K562 (cell line): ENCODE measurements around the gene TMEM14C. TPM values are rescaled to one million over a fixed set of nuclear protein-coding genes. Genes with fewer than 3 reads are reported as not detected.

Source experiments
- ATAC-seq: fragments of 200-7000 bp; cut with Tn5 transposase; 3 replicates; pipeline ENCODE4 v1.9.1; 2020; ENCODE audit warnings: moderate library complexity
- BruUV-seq: library from RNA; stranded (reverse); fragments of 400-500 nt; replicated peaks from 2 replicates; lab custom pipeline; 2021; lab: Mats Ljungman, UMichigan
- CTCF ChIA-PET: fragments of 300-600 bp; formaldehyde crosslinking; extraction: SDS; loops from one replicate; lab custom pipeline; 2021; ENCODE audit warnings: low intra/inter-chr PET ratio; lab: Yijun Ruan, JAX
- POLR2A ChIA-PET: fragments of 300-600, 350-650 bp; sonication (Branson Sonifier 250); formaldehyde crosslinking; extraction: SDS; loops from one replicate; lab custom pipeline; 2021; ENCODE audit warnings: antibody characterized with exemption, inconsistent platforms; lab: Yijun Ruan, JAX
- DNase-seq, 4 experiments: peaks; one replicate each; pipeline versions ENCODE4 v3.0.0 to v3.0.0-alpha.2; 2011 to 2018; ENCODE audit warnings: low spot score in 3 of 4, mixed read lengths in 3 of 4; ENCODE audit errors: extremely low read depth in 1 of 4
- FAIRE-seq: peaks from 2 replicates; lab custom pipeline; 2011; peaks lifted over from hg19 to GRCh38; lab: Jason Lieb, UNC
- H2AFZ ChIP-seq: 2 replicates; pipeline ENCODE4 v1.6.0; 2011; ENCODE audit warnings: low read depth, low read length, control low read depth, inconsistent platforms
- H3K27ac ChIP-seq: fragments of 200-600 bp; 3 replicates; pipeline ENCODE4 v1.8.0; 2011; ENCODE audit warnings: low read depth, mild to moderate bottlenecking, control low read depth, inconsistent platforms, low read length, moderate library complexity, mixed read lengths; ENCODE audit errors: extremely low read depth
- H3K27me3 ChIP-seq, 2 experiments: fragments of 300-600 bp in 1 of 2; 2 replicates in 1 of 2; 3 replicates in 1 of 2; pipeline versions ENCODE4 v1.6.0 to v1.8.0; 2011; ENCODE audit warnings: inconsistent platforms in 2 of 2, low read length in 2 of 2, mild to moderate bottlenecking in 1 of 2, mixed read lengths in 1 of 2, moderate library complexity in 1 of 2; ENCODE audit not compliant: control insufficient read depth in 2 of 2, insufficient read depth in 2 of 2
- H3K36me3 ChIP-seq: fragments of 300-600 bp; 3 replicates; pipeline ENCODE4 v1.8.0; 2011; ENCODE audit warnings: mild to moderate bottlenecking, low read length, inconsistent platforms; ENCODE audit not compliant: control insufficient read depth, insufficient read depth
- H3K4me1 ChIP-seq, 2 experiments: fragments of 200-600 bp in 1 of 2; replicated peaks in 1 of 2; 2 replicates in 1 of 2; 3 replicates in 1 of 2; pipeline versions ENCODE4 v1.5.1 to v1.8.0; 2011; ENCODE audit warnings: inconsistent platforms in 2 of 2, low read length in 2 of 2, mild to moderate bottlenecking in 1 of 2, mixed read lengths in 1 of 2, moderate library complexity in 1 of 2; ENCODE audit not compliant: control insufficient read depth in 2 of 2, insufficient read depth in 2 of 2
- H3K4me2 ChIP-seq: 2 replicates; pipeline ENCODE4 v1.6.1; 2011; ENCODE audit warnings: low read length, control low read depth, inconsistent platforms, mixed read lengths; ENCODE audit not compliant: insufficient read depth
- H3K4me3 ChIP-seq: fragments of 200-600 bp; sonication (generic), shearing (Covaris generic); 2 replicates; pipeline ENCODE4 v1.5.1; 2016; ENCODE audit warnings: control low read depth, inconsistent platforms
- H3K79me2 ChIP-seq: fragments of 200-600 bp; 3 replicates; pipeline ENCODE4 v1.8.0; 2011; ENCODE audit warnings: low read length, inconsistent platforms; ENCODE audit not compliant: control insufficient read depth, insufficient read depth
- H3K9ac ChIP-seq, 2 experiments: 2 replicates each; pipeline versions ENCODE4 v1.6.0 to v1.6.1; 2011; ENCODE audit warnings: low read depth in 2 of 2, low read length in 2 of 2, control low read depth in 1 of 2, inconsistent platforms in 1 of 2, mild to moderate bottlenecking in 1 of 2, mixed read lengths in 1 of 2; ENCODE audit not compliant: insufficient read depth in 1 of 2
- H3K9me1 ChIP-seq: one replicate; pipeline ENCODE4 v1.6.0; 2011; ENCODE audit warnings: inconsistent platforms, mild to moderate bottlenecking, low read length, moderate library complexity; ENCODE audit not compliant: control insufficient read depth, insufficient read depth
- H3K9me3 ChIP-seq: replicated peaks from 2 replicates; pipeline ENCODE4 v1.5.1; 2011; ENCODE audit warnings: low read depth, low read length, inconsistent platforms; ENCODE audit not compliant: control insufficient read depth, insufficient read depth
- H4K20me1 ChIP-seq: replicated peaks from 2 replicates; pipeline ENCODE4 v1.6.1; 2011; ENCODE audit warnings: low read length, inconsistent platforms, mixed read lengths; ENCODE audit not compliant: control insufficient read depth, insufficient read depth
- BDP1 ChIP-seq: IDR thresholded peaks from 3 replicates; pipeline ENCODE4 v1.6.1; 2011; ENCODE audit not compliant: insufficient read length, insufficient read depth
- CREB1 ChIP-seq, 2 experiments: sonication (generic) in 1 of 2; formaldehyde crosslinking in 1 of 2; IDR thresholded peaks; 2 replicates each; pipeline versions ENCODE4 v1.6.1 to v1.8.0; 2012 to 2022; ENCODE audit warnings: inconsistent platforms in 1 of 2, mild to moderate bottlenecking in 1 of 2, missing genetic modification reagents in 1 of 2, moderate library complexity in 1 of 2
- FOXJ3 ChIP-seq: sonication (generic); formaldehyde crosslinking; IDR thresholded peaks from 2 replicates; pipeline ENCODE4 v1.4.0; 2020; ENCODE audit warnings: mild to moderate bottlenecking, missing genetic modification reagents
- MYBL2 ChIP-seq, 2 experiments: fragments of 450-650 bp in 1 of 2; sonication (generic) in 1 of 2; formaldehyde crosslinking in 1 of 2; IDR thresholded peaks; 2 replicates each; pipeline versions ENCODE4 v1.6.1 to v1.8.1; 2017 to 2022; ENCODE audit warnings: borderline replicate concordance in 1 of 2, inconsistent platforms in 1 of 2, low read depth in 1 of 2, mild to moderate bottlenecking in 1 of 2, missing genetic modification reagents in 1 of 2, moderate library complexity in 1 of 2
- TAF15 ChIP-seq: fragments of 200-400 bp; formaldehyde crosslinking; IDR thresholded peaks from 2 replicates; pipeline ENCODE4 v1.6.1; 2017; ENCODE audit warnings: mild to moderate bottlenecking, low read depth, low read length, moderate library complexity
- TAF9B ChIP-seq: fragments of 450-650 bp; IDR thresholded peaks from 2 replicates; pipeline ENCODE4 v1.6.1; 2018; ENCODE audit warnings: mild to moderate bottlenecking; ENCODE audit not compliant: partially characterized antibody
- U2AF2 ChIP-seq: fragments of 200-400 bp; formaldehyde crosslinking; optimal IDR thresholded peaks from 2 replicates; pipeline ENCODE3; 2017; ENCODE audit warnings: low read depth, mild to moderate bottlenecking, low read length
- WGBS: fragments of 100-300 bp; shearing (Covaris generic); methylation state at CpG from one replicate; pipeline ENCODE4 v1.1.6; 2016; ENCODE audit warnings: low coverage, mixed read lengths; ENCODE audit not compliant: insufficient coverage; ENCODE audit errors: missing lambda C conversion rate; 5-methylcytosine and 5-hydroxymethylcytosine counted together
- in situ Hi-C: fragments of 300-500 bp; cut with MboI; formaldehyde crosslinking; loops from 4 replicates; pipeline ENCODE4 v1.15.0; 2018; ENCODE audit warnings: inconsistent platforms, mixed read lengths
- intact Hi-C: fragments of 100-400 bp; cut with micrococcal nuclease; formaldehyde crosslinking; loops from 2 replicates; pipeline ENCODE4 v1.14.2; 2022
- polyA plus RNA-seq, 8 experiments: library from polyadenylated mRNA; depleted of rRNA in 4 of 8; stranded (reverse) in 5 of 8; unstranded in 3 of 8; fragments of >200 nt; fragmentation: Nextera tagmentation in 2 of 8; fragmentation: Illumina TruSeq in 1 of 8; extraction: Ambion mirVana in 2 of 8; extraction: Trizol in 1 of 8; gene quantifications; 2 replicates each; pipeline versions ENCODE4 v1.2.1 to v1.2.3, GENCODE V29; 2011 to 2014; ENCODE audit warnings: inconsistent platforms in 1 of 8, missing spikeins in 1 of 8
- total RNA-seq, 7 experiments: library from RNA; depleted of rRNA in 6 of 7; stranded (reverse); fragments of >200 nt in 6 of 7; fragmentation: Illumina TruSeq in 2 of 7; extraction: Trizol in 2 of 7; gene quantifications; 2 replicates each; pipeline versions ENCODE4 v1.2.1 to v1.2.3, GENCODE V29; 2011 to 2021; ENCODE audit warnings: low replicate concordance in 1 of 7
- TF ChIP-seq, protein P1 (sequence below): fragments of 450-650 bp; formaldehyde crosslinking; IDR thresholded peaks from 2 replicates; pipeline ENCODE4 v1.4.0; 2022; ENCODE audit warnings: mild to moderate bottlenecking, moderate library complexity
- TF ChIP-seq, protein P2 (sequence below): fragments of 250-450 bp; sonication (Bioruptor Pico); IDR thresholded peaks from 2 replicates; pipeline ENCODE4 v1.5.0; 2021
- TF ChIP-seq, protein P3 (sequence below): fragments of 250-450 bp; sonication (Bioruptor Pico); IDR thresholded peaks from 2 replicates; pipeline ENCODE4 v1.4.0; 2020; ENCODE audit warnings: borderline replicate concordance

Gene TMEM14C
- total and polyA plus RNA-seq, 9 of the 15 experiments (the other 6 are each of a cell fraction or from before 2014, with no cell fraction given) = 151 to 496 (median 263) TPM

DNA sequence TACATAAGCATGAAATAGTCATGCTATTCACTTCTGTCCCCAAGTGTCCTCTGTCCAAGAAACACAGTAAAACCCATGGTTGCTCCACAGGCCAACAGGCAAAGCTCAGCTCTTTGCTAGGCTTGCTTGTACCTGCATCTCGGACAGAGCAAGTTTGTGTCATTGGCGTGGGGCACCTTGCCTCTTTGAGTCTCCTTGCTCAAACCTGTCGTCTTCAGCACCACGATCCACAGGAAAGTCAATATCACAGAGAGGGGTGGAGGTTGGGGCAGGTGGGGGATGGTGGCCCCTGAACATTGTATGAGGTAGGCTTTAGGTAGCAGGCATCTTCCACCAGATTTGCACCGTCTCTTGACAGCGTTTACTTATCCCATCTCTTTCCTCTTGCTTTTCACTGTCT lies 20.6 kb downstream of the TMEM14C start:
- intact Hi-C loops = no loop called here
- ATAC-seq (no peak), DNase-seq (peak in 1 of 4 experiments; percentile 1), FAIRE-seq (no peak)
- CTCF ChIA-PET = no interaction called here
- no peaks in the 10 kb centered on the region for H3K9me3 ChIP-seq
- H2AFZ ChIP-seq = no peak overlapping the region
- POLR2A ChIA-PET = interaction anchor here (0.7 to 1.4 kb wide), 3 partner anchors 13 to 1475 kb away, joined by 3 to 4 read pairs (median 3); no protein-coding TSS in a partner anchor
- H3K4me3 ChIP-seq = no peak overlapping the region
- peaks cover 19 to 22% of the 10 kb centered on the region in 2 experiments for H3K4me1 ChIP-seq
- H4K20me1 ChIP-seq = no peaks in the 10 kb centered on the region
- no peak overlapping the region for H3K27ac ChIP-seq
- no peaks in the 10 kb centered on the region for H3K9me1 ChIP-seq
- in situ Hi-C loops = no loop called here
- H3K27me3 ChIP-seq = no peaks in the 10 kb centered on the region
- no peak overlapping the region for H3K4me2 ChIP-seq
- no TSS peak for BruUV-seq
- no peak overlapping the region for H3K9ac ChIP-seq
- H3K79me2 ChIP-seq = peaks cover 10% of the 10 kb centered on the region
- 54% methylated on average over 6 of the region's 6 CpGs for WGBS
- peaks cover 3% of the 10 kb centered on the region; the same call in 2 of the 3 replicates for H3K36me3 ChIP-seq
- TF ChIP-seq, protein P1, sequence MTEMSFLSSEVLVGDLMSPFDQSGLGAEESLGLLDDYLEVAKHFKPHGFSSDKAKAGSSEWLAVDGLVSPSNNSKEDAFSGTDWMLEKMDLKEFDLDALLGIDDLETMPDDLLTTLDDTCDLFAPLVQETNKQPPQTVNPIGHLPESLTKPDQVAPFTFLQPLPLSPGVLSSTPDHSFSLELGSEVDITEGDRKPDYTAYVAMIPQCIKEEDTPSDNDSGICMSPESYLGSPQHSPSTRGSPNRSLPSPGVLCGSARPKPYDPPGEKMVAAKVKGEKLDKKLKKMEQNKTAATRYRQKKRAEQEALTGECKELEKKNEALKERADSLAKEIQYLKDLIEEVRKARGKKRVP (CRISPR knock-in tag) = no peak
- TF ChIP-seq, protein P2, sequence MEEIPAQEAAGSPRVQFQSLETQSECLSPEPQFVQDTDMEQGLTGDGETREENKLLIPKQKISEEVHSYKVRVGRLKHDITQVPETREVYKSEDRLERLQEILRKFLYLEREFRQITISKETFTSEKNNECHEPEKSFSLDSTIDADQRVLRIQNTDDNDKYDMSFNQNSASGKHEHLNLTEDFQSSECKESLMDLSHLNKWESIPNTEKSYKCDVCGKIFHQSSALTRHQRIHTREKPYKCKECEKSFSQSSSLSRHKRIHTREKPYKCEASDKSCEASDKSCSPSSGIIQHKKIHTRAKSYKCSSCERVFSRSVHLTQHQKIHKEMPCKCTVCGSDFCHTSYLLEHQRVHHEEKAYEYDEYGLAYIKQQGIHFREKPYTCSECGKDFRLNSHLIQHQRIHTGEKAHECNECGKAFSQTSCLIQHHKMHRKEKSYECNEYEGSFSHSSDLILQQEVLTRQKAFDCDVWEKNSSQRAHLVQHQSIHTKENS = no peak
- TF ChIP-seq MYBL2 (IDR thresholded peaks at IDR 0.05; ENCODE audit: low read depth) (no peak), MYBL2 (CRISPR knock-in tag; IDR thresholded peaks at IDR 0.05; ENCODE audit: borderline replicate concordance) (no peak), U2AF2 (no peak), TAF15 (no peak), FOXJ3 (CRISPR knock-in tag) (no peak), TAF9B (no peak), BDP1 (no peak), CREB1 (IDR thresholded peaks at IDR 0.05) (no peak), CREB1 (CRISPR knock-in tag; IDR thresholded peaks at IDR 0.05) (no peak)
- TF ChIP-seq, protein P3, sequence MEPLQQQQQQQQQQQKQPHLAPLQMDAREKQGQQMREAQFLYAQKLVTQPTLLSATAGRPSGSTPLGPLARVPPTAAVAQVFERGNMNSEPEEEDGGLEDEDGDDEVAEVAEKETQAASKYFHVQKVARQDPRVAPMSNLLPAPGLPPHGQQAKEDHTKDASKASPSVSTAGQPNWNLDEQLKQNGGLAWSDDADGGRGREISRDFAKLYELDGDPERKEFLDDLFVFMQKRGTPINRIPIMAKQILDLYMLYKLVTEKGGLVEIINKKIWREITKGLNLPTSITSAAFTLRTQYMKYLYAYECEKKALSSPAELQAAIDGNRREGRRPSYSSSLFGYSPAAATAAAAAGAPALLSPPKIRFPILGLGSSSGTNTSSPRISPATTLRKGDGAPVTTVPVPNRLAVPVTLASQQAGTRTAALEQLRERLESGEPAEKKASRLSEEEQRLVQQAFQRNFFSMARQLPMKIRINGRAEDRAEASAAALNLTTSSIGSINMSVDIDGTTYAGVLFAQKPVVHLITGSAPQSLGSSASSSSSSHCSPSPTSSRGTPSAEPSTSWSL (CRISPR knock-in tag) = no peak
